Measurements from ENCODE around the gene CYP24A1. TPM values are rescaled to one million over a fixed set of nuclear protein-coding genes. Genes with fewer than 3 reads are reported as not detected.

Gene CYP24A1
- total RNA-seq, 1 donor from 2014 or later, result not detected

DNA sequence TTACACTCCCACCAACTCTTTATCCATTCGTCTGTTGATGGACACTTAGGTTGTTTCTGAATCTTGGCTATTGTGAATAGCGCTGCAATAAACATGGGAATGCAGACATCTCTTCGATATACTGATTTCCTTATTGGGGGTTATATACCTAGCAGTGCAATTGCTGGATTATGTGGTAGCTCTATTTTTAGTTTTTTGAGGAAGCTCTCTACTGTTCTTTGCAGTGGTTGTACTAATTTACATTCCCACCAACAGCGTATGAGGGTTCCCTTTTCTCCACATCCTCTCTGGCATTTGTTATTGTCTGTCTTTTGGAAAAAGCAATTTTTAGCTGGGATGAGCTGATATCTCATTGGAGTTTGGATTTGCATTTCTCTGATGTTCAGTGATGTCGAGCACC lies 29.5 kb upstream of the CYP24A1 start:
- H3K27ac Mint-ChIP-seq, result no peak overlapping the region
- CTCF ChIA-PET, result interaction anchor here (0.7 kb wide), 1 partner anchor 1891 kb away, joined by 3 read pairs; no protein-coding TSS in a partner anchor
- POLR2A ChIA-PET, result no interaction called here
- H3K36me3 Mint-ChIP-seq (ENCODE audit: low read depth), result peaks cover 2% of the 10 kb centered on the region
- no peaks in the 10 kb centered on the region for H3K9me3 Mint-ChIP-seq
- ATAC-seq (ENCODE audit: low read depth), result no peak
- intact Hi-C loops (cut with micrococcal nuclease), result no loop called here
- peaks cover 4% of the 10 kb centered on the region for H3K4me1 Mint-ChIP-seq
- TF ChIP-seq, protein P1, sequence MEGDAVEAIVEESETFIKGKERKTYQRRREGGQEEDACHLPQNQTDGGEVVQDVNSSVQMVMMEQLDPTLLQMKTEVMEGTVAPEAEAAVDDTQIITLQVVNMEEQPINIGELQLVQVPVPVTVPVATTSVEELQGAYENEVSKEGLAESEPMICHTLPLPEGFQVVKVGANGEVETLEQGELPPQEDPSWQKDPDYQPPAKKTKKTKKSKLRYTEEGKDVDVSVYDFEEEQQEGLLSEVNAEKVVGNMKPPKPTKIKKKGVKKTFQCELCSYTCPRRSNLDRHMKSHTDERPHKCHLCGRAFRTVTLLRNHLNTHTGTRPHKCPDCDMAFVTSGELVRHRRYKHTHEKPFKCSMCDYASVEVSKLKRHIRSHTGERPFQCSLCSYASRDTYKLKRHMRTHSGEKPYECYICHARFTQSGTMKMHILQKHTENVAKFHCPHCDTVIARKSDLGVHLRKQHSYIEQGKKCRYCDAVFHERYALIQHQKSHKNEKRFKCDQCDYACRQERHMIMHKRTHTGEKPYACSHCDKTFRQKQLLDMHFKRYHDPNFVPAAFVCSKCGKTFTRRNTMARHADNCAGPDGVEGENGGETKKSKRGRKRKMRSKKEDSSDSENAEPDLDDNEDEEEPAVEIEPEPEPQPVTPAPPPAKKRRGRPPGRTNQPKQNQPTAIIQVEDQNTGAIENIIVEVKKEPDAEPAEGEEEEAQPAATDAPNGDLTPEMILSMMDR (IDR thresholded peaks at IDR 0.05), result no peak
- H3K27me3 Mint-ChIP-seq, result peaks cover 2% of the 10 kb centered on the region
- H3K4me3 Mint-ChIP-seq, result no peak overlapping the region
- DNase-seq, result no peak

DNA sequence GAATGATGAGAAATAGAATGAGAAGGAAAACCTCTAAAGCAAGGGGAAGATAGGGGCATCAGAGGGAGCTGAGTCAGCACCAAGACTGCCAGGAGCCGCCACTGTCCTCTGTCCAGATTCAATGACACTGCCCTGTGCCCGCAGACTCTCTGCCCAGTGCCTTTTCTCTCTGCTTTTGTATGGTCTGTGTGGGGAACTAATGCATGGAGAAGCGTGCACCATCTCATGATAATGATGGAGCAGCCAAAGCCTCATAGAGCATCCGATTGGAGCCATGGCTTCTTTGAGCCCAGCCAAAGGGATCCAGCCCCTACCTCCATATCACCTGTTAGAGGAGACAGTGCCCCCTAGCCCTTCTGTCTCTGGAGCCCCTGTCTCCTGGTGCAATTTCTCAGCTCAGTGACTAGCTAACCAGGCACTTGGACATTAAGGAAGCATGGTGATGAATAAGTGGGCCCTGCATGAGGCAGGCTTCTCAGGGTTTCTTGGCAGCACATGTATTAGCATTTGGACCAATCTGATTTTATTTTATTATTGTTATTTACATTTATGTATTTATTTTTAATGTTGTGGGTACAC lies 27.6 kb upstream of the CYP24A1 start:
- Mint-ChIP-seq H3K27ac (no peak overlapping the region), H3K36me3 (ENCODE audit: low read depth) (no peaks in the 10 kb centered on the region), H3K27me3 (peaks cover 2% of the 10 kb centered on the region), H3K9me3 (no peaks in the 10 kb centered on the region), H3K4me1 (peaks cover 2% of the 10 kb centered on the region), H3K4me3 (no peak overlapping the region)
- CTCF ChIA-PET, result interaction anchor here (1.1 to 2.5 kb wide), 4 partner anchors 10 to 1889 kb away, joined by 3 to 22 read pairs (median 6); no protein-coding TSS in a partner anchor
- DNase-seq, result no peak
- POLR2A ChIA-PET, result no interaction called here
- intact Hi-C loops (cut with micrococcal nuclease), result no loop called here
- TF ChIP-seq, protein P1 (IDR thresholded peaks at IDR 0.05), result no peak
- ATAC-seq (ENCODE audit: low read depth), result no peak

- intact Hi-C loops (cut with micrococcal nuclease), result no loop called here
Observed at GRCh38 chr20:54200487-54201267, 26.9 kb upstream of the CYP24A1 start.

DNA sequence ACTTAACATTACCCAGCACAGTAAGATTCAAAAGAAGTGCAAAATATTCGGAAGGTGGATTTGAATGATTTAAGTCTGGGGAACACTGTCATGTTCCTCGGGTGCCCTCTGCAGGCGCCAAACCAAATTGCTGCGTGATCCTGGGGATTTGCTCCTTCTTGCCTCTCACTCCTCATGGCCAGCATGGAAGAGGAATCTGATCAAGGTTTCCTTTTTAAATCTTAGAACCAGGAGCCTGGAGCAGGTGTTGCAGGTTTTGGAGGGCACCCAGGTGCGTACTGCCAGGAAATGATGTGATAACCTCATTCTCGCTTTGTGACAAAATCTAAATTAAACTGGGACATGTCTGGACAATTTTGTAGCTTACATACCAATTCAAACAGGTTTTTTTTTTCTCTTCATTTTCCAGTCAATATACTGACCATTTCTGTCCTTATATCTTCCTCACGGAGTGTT lies 26.0 kb upstream of the CYP24A1 start:
- intact Hi-C loops (cut with micrococcal nuclease), result loop anchor here (1.0 to 5.0 kb wide), 8 partner anchors 103 to 1957 kb away; no protein-coding TSS in a partner anchor
- ATAC-seq (ENCODE audit: low read depth), result peak; percentile 66
- peaks cover 6% of the 10 kb centered on the region for H3K4me1 Mint-ChIP-seq
- no peak overlapping the region for H3K27ac Mint-ChIP-seq
- DNase-seq, result peak; percentile 61
- H3K36me3 Mint-ChIP-seq (ENCODE audit: low read depth), result no peaks in the 10 kb centered on the region
- ChIA-PET CTCF (interaction anchor here (0.7 to 2.5 kb wide), 16 partner anchors 8 to 1887 kb away, joined by 3 to 22 read pairs (median 4); partner anchors contain the start of gene PFDN4), POLR2A (interaction anchor here (0.5 kb wide), 1 partner anchor 491 kb away, joined by 7 read pairs; no protein-coding TSS in a partner anchor)
- TF ChIP-seq, protein P1 (IDR thresholded peaks at IDR 0.05), result peak; percentile 83
- H3K9me3 Mint-ChIP-seq, result no peaks in the 10 kb centered on the region
- H3K4me3 Mint-ChIP-seq, result no peak overlapping the region
- peaks cover 2% of the 10 kb centered on the region for H3K27me3 Mint-ChIP-seq

More at GRCh38 chr20:54200487-54201267, 26.9 kb upstream of the CYP24A1 start:
- no peak overlapping the region for H3K27ac Mint-ChIP-seq
- ChIA-PET POLR2A (no interaction called here), CTCF (interaction anchor here (0.9 to 2.5 kb wide), 14 partner anchors 7 to 1888 kb away, joined by 3 to 22 read pairs (median 4); partner anchors contain the start of gene PFDN4)
- no peaks in the 10 kb centered on the region for H3K9me3 Mint-ChIP-seq
- no peak overlapping the region for H3K4me3 Mint-ChIP-seq
- TF ChIP-seq, protein P1 (IDR thresholded peaks at IDR 0.05), result no peak
- peaks cover 7% of the 10 kb centered on the region for H3K4me1 Mint-ChIP-seq
- no peak for ATAC-seq (ENCODE audit: low read depth)
- no peaks in the 10 kb centered on the region for H3K36me3 Mint-ChIP-seq (ENCODE audit: low read depth)
- DNase-seq, result no peak
- H3K27me3 Mint-ChIP-seq, result peaks cover 2% of the 10 kb centered on the region

- TF ChIP-seq, protein P1 (IDR thresholded peaks at IDR 0.05), result no peak
Observed at GRCh38 chr20:54199283-54199682, 25.5 kb upstream of the CYP24A1 start.

More at GRCh38 chr20:54199283-54199682, 25.5 kb upstream of the CYP24A1 start:
- H3K27ac Mint-ChIP-seq, result no peak overlapping the region
- ChIA-PET CTCF (interaction anchor here (0.7 to 2.5 kb wide), 11 partner anchors 8 to 1887 kb away, joined by 3 to 22 read pairs (median 4); partner anchors contain the start of gene PFDN4), POLR2A (interaction anchor here (0.5 kb wide), 1 partner anchor 491 kb away, joined by 7 read pairs; no protein-coding TSS in a partner anchor)
- H3K36me3 Mint-ChIP-seq (ENCODE audit: low read depth), result no peaks in the 10 kb centered on the region
- no peak overlapping the region for H3K4me3 Mint-ChIP-seq
- H3K27me3 Mint-ChIP-seq, result peaks cover 2% of the 10 kb centered on the region
- H3K9me3 Mint-ChIP-seq, result no peaks in the 10 kb centered on the region
- peaks cover 6% of the 10 kb centered on the region for H3K4me1 Mint-ChIP-seq
- no peak for ATAC-seq (ENCODE audit: low read depth)
- intact Hi-C loops (cut with micrococcal nuclease), result loop anchor here (1.0 to 5.0 kb wide), 8 partner anchors 103 to 1957 kb away; no protein-coding TSS in a partner anchor
- no peak for DNase-seq

Data from activated B cell treated with CpG ODN at 0.5 μM for 24 hours (primary cell).